Measurements from ENCODE around the gene INF2. TPM values are rescaled to one million over a fixed set of nuclear protein-coding genes. Genes with fewer than 3 reads are reported as not detected.

The INF2 gene
- total RNA-seq, 4 donors from 2014 or later = 51.5 to 129 (median 66.7) TPM

- intact Hi-C loops (cut with DNase I) = no loop called here
- H3K4me3 ChIP-seq = peak overlapping the region; percentile 77 to 98 (median 88)
- H3K4me1 ChIP-seq = peaks cover 66 to 75% (median 73%) of the 10 kb centered on the region in 4 donors
- H3K27ac ChIP-seq (replicated peaks in 1 of 4) = peak overlapping the region; percentile 72 to 88 (median 84)
- DNase-seq (ENCODE audit: extremely low spot score) = no peak
- H3K9me3 ChIP-seq = no peaks in the 10 kb centered on the region
- WGBS = 13% methylated on average over 3 of the region's 50 CpGs
- no peak for TF ChIP-seq POLR2AphosphoS5 (IDR thresholded peaks at IDR 0.05)
- no peak for TF ChIP-seq POLR2A (IDR thresholded peaks at IDR 0.05; ENCODE audit: low read depth)
- no peaks in the 10 kb centered on the region for H3K27me3 ChIP-seq
- peaks cover 0 to 10% (median 6%) of the 10 kb centered on the region in 4 donors for H3K36me3 ChIP-seq
These were observed 678 bp downstream of the INF2 start for GRCh38 chr14:104689881-104690711.

DNA sequence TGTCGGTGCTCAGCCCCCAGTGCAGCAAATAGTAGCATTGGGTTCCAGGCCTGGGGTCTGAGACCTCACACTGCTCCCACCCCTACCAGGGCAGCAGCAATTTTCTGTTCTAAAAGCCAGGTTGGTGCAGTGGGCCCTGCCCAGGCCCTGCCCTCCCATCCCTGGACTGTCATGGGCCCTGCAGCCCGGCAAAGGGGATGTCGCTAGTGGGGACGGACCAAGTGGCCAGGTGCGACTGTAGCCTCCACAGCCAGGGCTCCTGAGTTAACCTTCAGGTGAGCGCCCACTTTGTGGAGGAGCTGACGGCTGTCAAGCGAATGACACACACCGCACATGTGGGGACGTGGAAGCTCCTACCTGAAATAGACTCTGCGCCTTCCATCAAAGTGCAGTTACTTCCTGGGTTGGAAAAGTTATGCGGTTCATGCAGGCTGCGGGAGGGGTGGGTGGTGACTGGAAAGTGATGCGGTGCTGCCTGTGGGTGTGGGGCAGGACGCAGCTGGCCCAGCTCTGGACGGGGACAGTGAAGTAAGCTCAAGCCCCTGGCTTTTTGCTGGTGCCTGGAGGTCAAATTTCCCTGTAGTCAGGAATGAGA lies 1.5 kb downstream of the INF2 start:
- no peak for DNase-seq (ENCODE audit: extremely low spot score)
- peaks cover 75 to 83% (median 82%) of the 10 kb centered on the region in 4 donors for H3K4me1 ChIP-seq
- peaks cover 0 to 12% (median 6%) of the 10 kb centered on the region in 4 donors for H3K36me3 ChIP-seq
- intact Hi-C loops (cut with DNase I) = no loop called here
- TF ChIP-seq POLR2A (IDR thresholded peaks at IDR 0.05; ENCODE audit: low read depth) (no peak), EP300 (IDR thresholded peaks at IDR 0.05) (no peak), CTCF (IDR thresholded peaks at IDR 0.05) (no peak), POLR2AphosphoS5 (IDR thresholded peaks at IDR 0.05) (no peak)
- H3K4me3 ChIP-seq = peak overlapping the region; percentile 77 to 98 (median 88)
- WGBS = 89% methylated on average over 10 of the region's 16 CpGs
- H3K9me3 ChIP-seq = no peaks in the 10 kb centered on the region
- no peaks in the 10 kb centered on the region for H3K27me3 ChIP-seq
- peak overlapping the region; percentile 72 to 88 (median 84) for H3K27ac ChIP-seq (replicated peaks in 1 of 4)

DNA sequence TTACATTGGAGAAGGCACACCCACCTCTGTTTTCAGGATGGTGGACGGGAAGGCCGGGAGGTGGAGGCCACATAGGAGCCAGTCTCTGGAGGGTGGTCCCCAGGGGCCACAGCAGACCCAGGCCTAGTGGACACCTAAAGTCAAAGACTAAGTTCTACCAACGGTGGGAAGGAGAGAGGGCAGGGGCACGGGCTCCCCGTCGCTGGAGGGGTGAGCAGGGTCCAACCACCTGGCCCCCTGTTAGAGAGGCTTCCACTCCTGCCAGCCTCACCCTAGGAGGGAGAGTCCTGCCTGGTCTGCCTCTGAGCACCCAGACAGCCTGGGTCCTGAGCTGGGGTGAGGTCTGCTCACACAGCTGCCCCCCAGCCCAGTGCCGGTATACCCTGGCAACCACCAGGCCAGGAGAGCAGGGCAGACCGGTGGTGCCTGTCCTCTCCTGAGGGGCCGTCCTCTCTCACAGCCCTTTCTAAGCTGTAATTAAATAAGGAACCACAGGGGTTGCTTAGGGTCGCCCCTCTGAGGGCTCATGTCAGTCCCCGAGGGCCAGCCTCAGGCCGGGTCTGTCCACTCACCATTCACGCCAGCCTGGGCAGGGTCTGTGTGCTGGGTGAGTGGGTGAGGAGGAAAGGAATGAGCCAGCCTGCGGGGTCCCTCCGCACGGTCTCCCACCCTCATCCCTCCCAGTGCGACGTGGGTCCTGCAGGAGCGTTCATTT lies 2.3 kb downstream of the INF2 start:
- Histone ChIP-seq H3K4me1 (peaks cover 82 to 91% (median 89%) of the 10 kb centered on the region in 4 donors), H3K36me3 (peaks cover 0 to 18% (median 10%) of the 10 kb centered on the region in 4 donors), H3K9me3 (no peaks in the 10 kb centered on the region), H3K27ac (replicated peaks in 1 of 4) (peak overlapping the region; percentile 3 to 82 (median 48)), H3K4me3 (peak overlapping the region; percentile 77 to 98 (median 88)), H3K27me3 (no peaks in the 10 kb centered on the region)
- intact Hi-C loops (cut with DNase I) = no loop called here
- TF ChIP-seq CTCF (IDR thresholded peaks at IDR 0.05) (no peak), POLR2A (IDR thresholded peaks at IDR 0.05; ENCODE audit: low read depth) (no peak)
- WGBS = 97% methylated on average over 6 of the region's 19 CpGs
- DNase-seq (ENCODE audit: extremely low spot score) = no peak

GRCh38 chr14:104692261-104692938 lies 3.0 kb downstream of the INF2 start:
- DNase-seq (ENCODE audit: extremely low spot score) = no peak
- Histone ChIP-seq H3K27ac (replicated peaks in 1 of 4) (peak overlapping the region; percentile 3 to 82 (median 48)), H3K27me3 (no peaks in the 10 kb centered on the region), H3K4me1 (peaks cover 87 to 95% (median 93%) of the 10 kb centered on the region in 4 donors), H3K4me3 (no peak overlapping the region), H3K9me3 (no peaks in the 10 kb centered on the region), H3K36me3 (peaks cover 0 to 18% (median 11%) of the 10 kb centered on the region in 4 donors)
- WGBS = 85% methylated on average over 6 of the region's 15 CpGs
- intact Hi-C loops (cut with DNase I) = no loop called here
- TF ChIP-seq CTCF (IDR thresholded peaks at IDR 0.05) (no peak), POLR2AphosphoS5 (IDR thresholded peaks at IDR 0.05) (no peak), POLR2A (IDR thresholded peaks at IDR 0.05; ENCODE audit: low read depth) (no peak), EP300 (IDR thresholded peaks at IDR 0.05) (no peak)

Data from esophagus muscularis mucosa (tissue), 4 donors.